Renal pelvis (tissue), 12 donors: ENCODE data around the gene ZDHHC6. TPM values are rescaled to one million over a fixed set of nuclear protein-coding genes. Genes with fewer than 3 reads are reported as not detected.
A peak's percentile ranks its signal among the peaks of the same experiment; 100 is the strongest.
"Not testable (repeated sequence)": the region's sequence is repeated elsewhere in the genome, so short reads cannot be mapped to it uniquely, and the experiment has no call there.

Experiments
- DNase-seq: peaks from one replicate; pipeline ENCODE4 v3.0.0-alpha.2; 2013
- long read RNA-seq, 16 experiments: transcript quantifications; one replicate each; lab custom pipeline, GENCODE V29; 2026
- polyA plus RNA-seq, 3 donors: library from polyadenylated mRNA; unstranded; fragments of 120-200 nt; gene quantifications; one replicate each; pipeline ENCODE4 v1.2.1, GENCODE V29; 2013; ENCODE audit not compliant: insufficient read length in 3 of 3

ZDHHC6 gene
- 10 to 100 TPM; 57.3 to 80.0 (median 76.9) TPM for polyA plus RNA-seq
- long read RNA-seq, donor 1, transcript ZDHHC6-202 (11 exons, 2,170 nt) = major isoform, 6 of 21 reads
- long read RNA-seq, donor 1, partial matches to known transcripts = 11 of 21 reads
- long read RNA-seq, donor 1, other reads (novel, unspliced or antisense) = 0 of 21 reads
- long read RNA-seq, donor 2, transcript ZDHHC6-202 (11 exons, 2,170 nt) = major isoform, 13 of 21 reads
- long read RNA-seq, donor 2, partial matches to known transcripts = 6 of 21 reads
- long read RNA-seq, donor 2, other reads (novel, unspliced or antisense) = 0 of 21 reads
- long read RNA-seq, donor 3, transcript ZDHHC6-202 (11 exons, 2,170 nt) = major isoform, 7 of 9 reads
- long read RNA-seq, donor 3, partial matches to known transcripts = 0 of 9 reads
- long read RNA-seq, donor 3, other reads (novel, unspliced or antisense) = 0 of 9 reads
- long read RNA-seq, donor 4, transcript ZDHHC6-202 (11 exons, 2,170 nt) = major isoform, 12 of 20 reads
- long read RNA-seq, donor 4, partial matches to known transcripts = 8 of 20 reads
- long read RNA-seq, donor 4, other reads (novel, unspliced or antisense) = 0 of 20 reads
- long read RNA-seq, donor 5, partial matches to known transcripts = 0 of 5 reads
- long read RNA-seq, donor 5, other reads (novel, unspliced or antisense) = 0 of 5 reads
- long read RNA-seq, donor 6, transcript ZDHHC6-202 (11 exons, 2,170 nt) = major isoform, 8 of 11 reads
- long read RNA-seq, donor 6, partial matches to known transcripts = 0 of 11 reads
- long read RNA-seq, donor 6, other reads (novel, unspliced or antisense) = 0 of 11 reads
- long read RNA-seq, donor 7, transcript ZDHHC6-202 (11 exons, 2,170 nt) = major isoform, 7 of 11 reads
- long read RNA-seq, donor 7, partial matches to known transcripts = 0 of 11 reads
- long read RNA-seq, donor 7, other reads (novel, unspliced or antisense) = 0 of 11 reads
- long read RNA-seq, donor 8, partial matches to known transcripts = 0 of 3 reads
- long read RNA-seq, donor 8, other reads (novel, unspliced or antisense) = 0 of 3 reads
- long read RNA-seq, donor 9, partial matches to known transcripts = 0 of 6 reads
- long read RNA-seq, donor 9, other reads (novel, unspliced or antisense) = 0 of 6 reads
- long read RNA-seq, donor 10, transcript ZDHHC6-202 (11 exons, 2,170 nt) = major isoform, 9 of 20 reads
- long read RNA-seq, donor 10, partial matches to known transcripts = 8 of 20 reads
- long read RNA-seq, donor 10, other reads (novel, unspliced or antisense) = 0 of 20 reads
- long read RNA-seq, donor 11, transcript ZDHHC6-204 (4 exons, 538 nt) = major isoform, 7 of 9 reads
- long read RNA-seq, donor 11, partial matches to known transcripts = 0 of 9 reads
- long read RNA-seq, donor 11, other reads (novel, unspliced or antisense) = 0 of 9 reads
- long read RNA-seq, donor 12, transcript ZDHHC6-202 (11 exons, 2,170 nt) = major isoform, 10 of 21 reads
- long read RNA-seq, donor 12, partial matches to known transcripts = 0 of 21 reads
- long read RNA-seq, donor 12, other reads (novel, unspliced or antisense) = 8 of 21 reads
- long read RNA-seq, donor 13, transcript ZDHHC6-204 (4 exons, 538 nt) = major isoform, 9 of 25 reads
- long read RNA-seq, donor 13, transcript ZDHHC6-202 (11 exons, 2,170 nt) = minor isoform, 7 of 25 reads
- long read RNA-seq, donor 13, partial matches to known transcripts = 7 of 25 reads
- long read RNA-seq, donor 13, other reads (novel, unspliced or antisense) = 0 of 25 reads
- long read RNA-seq, donor 14 = 0 reads
- long read RNA-seq, donor 15, transcript ZDHHC6-202 (11 exons, 2,170 nt) = major isoform, 11 of 23 reads
- long read RNA-seq, donor 15, partial matches to known transcripts = 0 of 23 reads
- long read RNA-seq, donor 15, other reads (novel, unspliced or antisense) = 8 of 23 reads
- long read RNA-seq, donor 16, transcript ZDHHC6-202 (11 exons, 2,170 nt) = major isoform, 7 of 24 reads
- long read RNA-seq, donor 16, partial matches to known transcripts = 11 of 24 reads
- long read RNA-seq, donor 16, other reads (novel, unspliced or antisense) = 5 of 24 reads

GRCh38 chr10:112446855-112447619 is at the start of gene ZDHHC6, which contains the start of gene VTI1A:
Gene ZDHHC6 (minus strand): TSS chr10:112446914. CDS start chr10:112445436, 1,478 bp downstream.
Gene VTI1A (plus strand): TSS chr10:112447215. CDS start chr10:112447374, 159 bp downstream.
- peak; percentile 88 for DNase-seq

GRCh38 chr10:112492736-112493135 is 46.0 kb upstream of the ZDHHC6 start:
- DNase-seq = no peak

- DNase-seq = no peak
These were observed 44.4 kb upstream of the ZDHHC6 start for GRCh38 chr10:112491144-112491543.

- DNase-seq = peak; percentile 7
These were observed 43.8 kb upstream of the ZDHHC6 start for GRCh38 chr10:112490545-112490944.

GRCh38 chr10:112487964-112488363 is 41.2 kb upstream of the ZDHHC6 start:
- DNase-seq = no peak

GRCh38 chr10:112484399-112484798 is 37.7 kb upstream of the ZDHHC6 start:
- no peak for DNase-seq

GRCh38 chr10:112481602-112482001 is 34.9 kb upstream of the ZDHHC6 start:
- no peak for DNase-seq

GRCh38 chr10:112475575-112476218 is 29.0 kb upstream of the ZDHHC6 start:
- no peak for DNase-seq

- DNase-seq = peak; percentile 17
These were observed 25.3 kb upstream of the ZDHHC6 start for GRCh38 chr10:112471878-112472487.

GRCh38 chr10:112467541-112468075 is 20.9 kb upstream of the ZDHHC6 start:
- DNase-seq = no peak

- DNase-seq = no peak
These were observed 20.1 kb upstream of the ZDHHC6 start for GRCh38 chr10:112466802-112467201.

GRCh38 chr10:112465299-112465883 is 18.7 kb upstream of the ZDHHC6 start:
- no peak for DNase-seq

- not testable (repeated sequence) for DNase-seq
These were observed 17.4 kb upstream of the ZDHHC6 start for GRCh38 chr10:112464074-112464473.

GRCh38 chr10:112461029-112461887 is 14.5 kb upstream of the ZDHHC6 start:
- no peak for DNase-seq

GRCh38 chr10:112460366-112460765 is 13.7 kb upstream of the ZDHHC6 start:
- no peak for DNase-seq

GRCh38 chr10:112456533-112456932 is 9.8 kb upstream of the ZDHHC6 start:
- no peak for DNase-seq
